ENCODE results near the gene TARS1.
"Not testable (repeated sequence)": the region's sequence is repeated elsewhere in the genome, so short reads cannot be mapped to it uniquely, and the experiment has no call there.

TARS1 gene

GRCh38 chr5:33490071-33490665 is 49.4 kb downstream of the TARS1 start:
- DNase-seq = peak in 1 of 2 experiments; percentile 21

- DNase-seq = no peak
Observed at GRCh38 chr5:33491941-33492340, 51.2 kb downstream of the TARS1 start.

GRCh38 chr5:33494466-33494865 is 53.7 kb downstream of the TARS1 start:
- no peak for DNase-seq

DNA sequence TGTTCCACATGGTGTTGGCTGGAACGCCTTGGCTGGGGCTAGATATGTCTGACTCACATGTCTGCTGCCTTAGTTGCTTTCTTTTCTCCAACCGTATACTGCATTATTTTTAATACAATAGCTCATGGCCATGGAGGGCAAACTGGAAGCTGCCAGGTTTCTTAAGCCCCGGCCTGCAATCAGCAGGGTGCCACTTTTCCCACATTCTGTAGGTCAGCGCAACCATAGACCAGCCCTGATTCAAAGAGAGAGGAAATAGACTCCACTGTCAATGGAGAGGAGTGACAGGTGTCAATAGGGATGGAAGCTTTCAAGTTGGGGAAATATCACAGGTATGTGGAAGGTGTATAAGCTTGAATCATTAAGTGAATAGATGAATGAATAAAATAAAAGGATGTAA is 60.5 kb downstream of the TARS1 start:
- DNase-seq = no peak

GRCh38 chr5:33501899-33502298 is 61.1 kb downstream of the TARS1 start:
- DNase-seq = no peak

DNA sequence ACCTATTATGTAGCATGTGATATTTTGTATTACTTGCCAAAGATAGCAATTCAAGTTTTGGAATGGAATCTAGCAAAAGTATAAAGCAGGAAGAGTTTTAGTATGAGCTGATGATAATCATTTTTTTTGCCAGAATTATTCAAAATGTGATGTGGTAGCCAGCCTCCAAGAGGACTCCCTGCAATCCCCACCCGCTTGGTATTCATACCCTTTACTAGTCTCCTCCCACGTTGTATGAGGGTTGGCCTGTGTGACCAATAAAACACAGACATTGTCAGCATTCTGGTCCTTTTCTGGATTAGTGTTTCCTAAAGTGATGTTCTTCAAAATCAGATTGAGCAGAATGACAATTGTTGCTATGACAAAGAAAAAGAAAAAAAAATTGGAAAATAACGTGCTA is 63.8 kb downstream of the TARS1 start:
- DNase-seq = no peak

GRCh38 chr5:33507426-33507825 is 66.7 kb downstream of the TARS1 start:
- DNase-seq = no peak

GRCh38 chr5:33509036-33509435 is 68.3 kb downstream of the TARS1 start:
- DNase-seq = no peak

DNA sequence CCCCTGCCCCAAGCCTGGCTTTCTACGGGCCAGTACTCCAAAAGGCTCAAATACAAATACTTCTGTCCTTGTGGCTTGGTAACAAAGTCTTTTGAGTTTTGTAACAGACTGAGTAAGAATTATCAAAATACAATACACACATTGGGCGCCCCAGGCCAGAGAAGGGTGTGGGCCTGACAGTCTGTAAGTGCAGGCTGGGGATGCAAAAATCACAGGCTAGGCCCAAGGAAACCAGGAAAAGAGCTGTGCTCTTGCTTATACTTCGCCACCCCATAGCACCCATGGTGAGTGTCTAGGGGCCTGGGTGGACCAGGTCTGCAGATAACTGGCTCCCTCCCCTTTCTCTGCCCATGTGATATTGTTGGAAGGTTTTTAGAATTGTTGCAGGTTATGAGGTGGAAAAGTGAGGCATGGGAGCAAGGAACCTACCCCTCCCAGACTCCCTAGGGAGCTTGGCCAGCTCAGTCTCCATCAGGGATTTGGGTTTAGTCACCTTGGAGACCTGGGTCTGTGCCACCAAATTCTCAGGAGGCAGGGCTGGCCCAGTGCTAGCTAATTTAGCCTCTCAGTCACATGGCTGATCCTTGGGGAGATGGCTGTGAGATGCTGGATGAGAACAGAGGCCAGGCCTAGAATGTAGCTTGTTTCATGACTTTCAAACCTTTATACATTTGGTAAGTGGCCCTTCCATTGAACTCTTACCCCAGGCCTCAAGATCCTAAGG is 72.9 kb downstream of the TARS1 start:
- no peak for DNase-seq

GRCh38 chr5:33515366-33515765 is 74.6 kb downstream of the TARS1 start:
- not testable (repeated sequence) for DNase-seq

DNA sequence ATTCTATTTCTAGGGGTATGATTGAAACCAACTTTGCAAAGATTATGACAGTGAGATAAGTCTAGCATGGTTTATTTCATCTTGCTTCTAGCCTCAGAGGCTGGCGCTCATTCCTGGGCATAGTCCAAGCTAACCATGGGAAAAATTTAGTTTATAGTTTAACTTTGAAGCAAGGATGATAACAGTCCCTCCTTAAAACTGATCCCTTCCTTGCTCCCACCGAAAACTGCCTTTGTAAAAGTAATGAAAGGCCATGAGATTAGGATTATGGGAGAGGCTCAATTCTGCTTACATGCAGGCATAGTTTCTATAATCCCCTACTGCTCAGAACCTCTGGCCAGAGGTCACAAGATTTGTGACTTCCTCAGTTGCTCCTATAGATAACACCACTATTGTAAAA is 75.7 kb downstream of the TARS1 start:
- DNase-seq = no peak

Measured in SW 1271 (cell line).